ENCODE measurements around the gene CPA3.

CPA3 gene

GRCh38 chr3:148925845-148926244 is 60.7 kb downstream of the CPA3 start:
- no peak for DNase-seq
- Mint-ChIP-seq H3K36me3 (ENCODE audit: low read depth) (no peaks in the 10 kb centered on the region), H3K4me3 (no peak overlapping the region), H3K27ac (no peak overlapping the region), H3K27me3 (ENCODE audit: low read depth, poor library complexity) (peaks cover 6% of the 10 kb centered on the region), H3K9me3 (peaks cover 5% of the 10 kb centered on the region), H3K4me1 (no peaks in the 10 kb centered on the region)
- TF ChIP-seq CTCF (IDR thresholded peaks at IDR 0.05), result no peak

GRCh38 chr3:148930752-148931151 is 65.7 kb downstream of the CPA3 start:
- Mint-ChIP-seq H3K4me3 (no peak overlapping the region), H3K27ac (no peak overlapping the region), H3K4me1 (no peaks in the 10 kb centered on the region), H3K9me3 (no peaks in the 10 kb centered on the region), H3K27me3 (ENCODE audit: low read depth, poor library complexity) (peaks cover 3% of the 10 kb centered on the region), H3K36me3 (ENCODE audit: low read depth) (no peaks in the 10 kb centered on the region)
- no peak for TF ChIP-seq CTCF (IDR thresholded peaks at IDR 0.05)
- no peak for DNase-seq

GRCh38 chr3:148931574-148931973 is 66.5 kb downstream of the CPA3 start:
- Mint-ChIP-seq H3K36me3 (ENCODE audit: low read depth) (no peaks in the 10 kb centered on the region), H3K9me3 (no peaks in the 10 kb centered on the region), H3K4me1 (no peaks in the 10 kb centered on the region), H3K4me3 (no peak overlapping the region), H3K27me3 (ENCODE audit: low read depth, poor library complexity) (peaks cover 3% of the 10 kb centered on the region), H3K27ac (no peak overlapping the region)
- no peak for TF ChIP-seq CTCF (IDR thresholded peaks at IDR 0.05)
- no peak for DNase-seq

GRCh38 chr3:148932972-148933371 is 67.9 kb downstream of the CPA3 start:
- Mint-ChIP-seq H3K4me1 (no peaks in the 10 kb centered on the region), H3K4me3 (no peak overlapping the region), H3K9me3 (no peaks in the 10 kb centered on the region)

GRCh38 chr3:148937467-148938255 is 72.6 kb downstream of the CPA3 start:
- TF ChIP-seq CTCF (IDR thresholded peaks at IDR 0.05), result no peak
- DNase-seq, result no peak
- Mint-ChIP-seq H3K4me1 (no peaks in the 10 kb centered on the region), H3K9me3 (no peaks in the 10 kb centered on the region), H3K36me3 (ENCODE audit: low read depth) (no peaks in the 10 kb centered on the region), H3K4me3 (no peak overlapping the region), H3K27ac (no peak overlapping the region), H3K27me3 (ENCODE audit: low read depth, poor library complexity) (peaks cover 10% of the 10 kb centered on the region)

More at GRCh38 chr3:148932972-148933371, 67.9 kb downstream of the CPA3 start:
- Mint-ChIP-seq H3K27me3 (ENCODE audit: low read depth, poor library complexity) (peaks cover 2% of the 10 kb centered on the region), H3K27ac (no peak overlapping the region), H3K36me3 (ENCODE audit: low read depth) (no peaks in the 10 kb centered on the region)
- DNase-seq, result no peak
- TF ChIP-seq CTCF (IDR thresholded peaks at IDR 0.05), result no peak

GRCh38 chr3:148938306-148938705 is 73.2 kb downstream of the CPA3 start:
- no peaks in the 10 kb centered on the region for H3K36me3 Mint-ChIP-seq (ENCODE audit: low read depth)
- H3K4me3 Mint-ChIP-seq, result no peak overlapping the region
- TF ChIP-seq CTCF (IDR thresholded peaks at IDR 0.05), result no peak
- H3K27ac Mint-ChIP-seq, result no peak overlapping the region
- no peak for DNase-seq
- no peaks in the 10 kb centered on the region for H3K9me3 Mint-ChIP-seq
- H3K4me1 Mint-ChIP-seq, result no peaks in the 10 kb centered on the region
- peaks cover 10% of the 10 kb centered on the region for H3K27me3 Mint-ChIP-seq (ENCODE audit: low read depth, poor library complexity)
